HG03103 (cell line): ENCODE measurements around the gene TEKTIP1.
"Not testable (repeated sequence)": the region's sequence is repeated elsewhere in the genome, so short reads cannot be mapped to it uniquely, and the experiment has no call there.

Source experiments
- ATAC-seq: cut with Tn5 transposase; IDR thresholded peaks from one replicate; pipeline ENCODE4 v1.9.1; 2021; ENCODE audit warnings: low read depth; ENCODE audit not compliant: unreplicated experiment

Gene TEKTIP1

DNA sequence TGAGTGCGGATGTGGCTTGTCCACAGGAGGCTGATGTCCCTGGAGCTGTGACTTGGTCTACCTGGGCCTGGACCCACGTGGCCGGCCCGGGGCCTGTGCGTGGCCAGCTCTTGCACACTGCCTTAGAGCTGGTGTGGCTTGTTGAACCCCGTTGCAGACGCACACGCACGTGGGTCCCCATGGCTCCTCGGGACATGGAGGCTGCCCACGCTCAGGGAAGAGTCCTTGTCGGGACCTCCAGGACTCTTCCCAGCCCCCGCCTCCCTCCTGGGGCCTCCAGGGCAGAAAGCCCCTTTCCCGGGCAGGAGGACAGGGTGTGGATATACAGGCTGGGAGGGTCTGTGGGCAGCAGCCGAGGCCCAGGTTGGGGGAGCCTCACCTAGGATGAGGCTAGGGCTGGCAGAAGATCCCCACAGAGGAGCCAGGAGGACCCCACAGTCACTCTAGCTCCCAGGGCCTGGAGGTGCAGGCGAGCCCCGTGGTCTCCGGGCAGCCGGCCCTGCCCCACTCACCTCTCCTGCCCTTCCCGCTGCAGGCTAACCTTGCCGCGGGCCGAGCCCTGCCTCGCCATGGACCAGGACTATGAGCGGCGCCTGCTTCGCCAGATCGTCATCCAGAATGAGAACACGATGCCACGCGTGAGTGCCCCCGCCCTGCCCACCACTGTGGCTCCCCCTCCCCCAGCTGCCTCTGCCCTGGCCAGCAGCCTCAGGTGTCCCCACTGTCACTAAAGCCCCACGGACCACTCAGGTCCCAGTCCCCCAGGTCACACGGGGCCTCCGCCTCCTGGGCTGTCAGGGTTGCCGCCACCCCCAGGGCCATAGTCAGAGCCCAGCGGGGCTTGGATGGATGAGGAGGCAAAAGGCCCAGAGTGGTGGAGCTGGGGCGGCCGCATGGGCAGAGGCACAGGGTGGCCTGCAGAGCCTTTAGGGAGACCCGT, 16.3 kb upstream of the TEKTIP1 start:
- no peak for ATAC-seq

DNA sequence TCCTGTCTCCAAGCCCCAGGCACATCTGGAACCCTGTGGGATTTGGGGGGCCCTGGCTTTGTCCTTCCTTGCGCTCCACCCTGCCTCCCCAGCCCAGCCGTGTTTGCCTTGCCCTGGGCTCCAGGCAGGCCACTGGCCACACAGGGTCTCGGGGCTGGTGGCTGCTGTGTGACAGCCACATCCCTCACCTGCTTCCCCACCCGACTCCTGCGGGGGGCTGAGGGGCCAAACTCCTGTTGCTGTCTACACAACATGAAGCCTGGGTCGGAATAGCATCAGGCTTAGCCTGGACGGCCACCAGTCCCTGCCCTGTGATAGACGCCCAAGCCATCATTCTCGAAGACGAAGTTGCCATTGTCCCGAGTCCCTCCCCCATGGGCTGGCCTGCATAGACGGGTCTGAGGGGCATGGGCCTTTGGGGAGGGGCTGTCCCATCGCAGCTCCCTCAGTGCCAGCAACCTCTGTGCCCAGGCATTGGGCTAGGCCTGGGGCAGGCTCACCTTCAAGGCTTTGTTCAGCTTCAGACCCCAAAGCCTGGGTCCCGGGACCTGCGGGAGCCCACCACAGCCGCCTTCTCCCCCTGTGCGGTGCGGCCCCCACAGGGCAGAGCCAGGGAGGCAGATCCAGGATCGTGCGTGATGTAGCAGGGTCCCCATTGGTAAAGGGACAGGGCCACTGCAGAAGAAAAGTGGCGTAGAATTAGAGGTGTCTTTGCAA, 15.5 kb upstream of the TEKTIP1 start:
- ATAC-seq = no peak

DNA sequence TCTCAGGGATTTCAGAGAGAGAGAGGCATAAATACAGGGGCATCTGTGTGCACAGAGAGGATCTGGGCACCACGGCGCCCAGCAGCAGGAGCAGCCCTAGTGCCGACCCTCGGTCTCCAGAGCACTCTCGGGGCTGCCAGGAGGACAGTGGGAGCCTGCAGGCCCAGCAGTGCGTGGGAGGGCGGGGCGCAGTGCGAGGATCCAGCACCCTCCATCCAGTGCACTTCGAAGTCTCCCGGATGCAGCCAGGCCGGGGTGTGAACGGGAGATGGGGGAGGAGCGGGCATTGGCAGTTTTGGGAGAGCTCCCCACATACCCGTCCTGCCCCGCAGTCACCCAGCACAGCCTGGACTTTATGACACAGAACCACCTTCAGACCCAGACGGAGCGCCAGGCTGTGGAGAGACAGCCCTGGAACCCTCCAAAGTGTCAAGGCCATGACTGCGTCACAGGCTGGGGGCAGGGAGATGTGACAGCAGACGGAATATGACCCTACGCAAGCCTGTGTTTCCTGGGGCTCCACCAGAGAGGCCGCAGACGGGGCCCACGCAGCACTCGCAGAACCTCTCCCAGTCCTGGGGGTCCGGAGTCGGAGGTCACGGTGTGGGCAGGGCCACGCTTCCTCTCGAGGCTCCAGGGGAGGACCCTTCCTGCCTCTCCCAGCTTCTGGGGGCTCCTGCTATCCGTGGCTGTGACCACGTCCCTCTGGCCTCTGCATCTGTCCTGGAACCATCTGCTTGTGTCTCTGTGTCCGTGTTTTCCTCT, 14.7 kb upstream of the TEKTIP1 start:
- ATAC-seq = no peak

DNA sequence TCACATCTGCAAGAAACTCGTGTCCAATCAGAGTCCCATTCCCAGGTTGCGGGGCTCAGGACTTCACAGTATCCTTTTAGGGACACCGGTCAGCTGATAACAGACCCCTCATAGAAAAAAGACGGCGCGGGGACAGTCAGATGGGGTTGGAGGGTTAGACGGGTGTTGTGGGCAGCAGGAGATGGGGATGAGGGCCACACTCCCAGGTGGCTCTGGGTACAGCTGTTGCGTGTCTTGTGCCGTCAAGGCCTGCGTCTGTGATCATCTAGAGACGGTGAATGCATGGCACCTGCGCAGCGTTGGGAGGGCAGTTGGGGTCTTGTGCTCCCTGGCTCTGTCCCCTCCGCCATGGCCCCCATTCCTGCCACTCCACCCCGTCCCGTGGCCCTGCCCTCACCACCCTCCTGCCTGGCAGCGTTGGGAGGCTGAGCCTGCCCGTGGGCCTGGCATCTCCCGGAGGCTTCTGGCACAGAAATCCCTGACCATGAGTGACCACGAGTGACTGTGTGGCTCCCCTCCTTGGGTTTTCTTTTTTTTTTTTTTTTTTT, 14.0 kb upstream of the TEKTIP1 start:
- no peak for ATAC-seq

DNA sequence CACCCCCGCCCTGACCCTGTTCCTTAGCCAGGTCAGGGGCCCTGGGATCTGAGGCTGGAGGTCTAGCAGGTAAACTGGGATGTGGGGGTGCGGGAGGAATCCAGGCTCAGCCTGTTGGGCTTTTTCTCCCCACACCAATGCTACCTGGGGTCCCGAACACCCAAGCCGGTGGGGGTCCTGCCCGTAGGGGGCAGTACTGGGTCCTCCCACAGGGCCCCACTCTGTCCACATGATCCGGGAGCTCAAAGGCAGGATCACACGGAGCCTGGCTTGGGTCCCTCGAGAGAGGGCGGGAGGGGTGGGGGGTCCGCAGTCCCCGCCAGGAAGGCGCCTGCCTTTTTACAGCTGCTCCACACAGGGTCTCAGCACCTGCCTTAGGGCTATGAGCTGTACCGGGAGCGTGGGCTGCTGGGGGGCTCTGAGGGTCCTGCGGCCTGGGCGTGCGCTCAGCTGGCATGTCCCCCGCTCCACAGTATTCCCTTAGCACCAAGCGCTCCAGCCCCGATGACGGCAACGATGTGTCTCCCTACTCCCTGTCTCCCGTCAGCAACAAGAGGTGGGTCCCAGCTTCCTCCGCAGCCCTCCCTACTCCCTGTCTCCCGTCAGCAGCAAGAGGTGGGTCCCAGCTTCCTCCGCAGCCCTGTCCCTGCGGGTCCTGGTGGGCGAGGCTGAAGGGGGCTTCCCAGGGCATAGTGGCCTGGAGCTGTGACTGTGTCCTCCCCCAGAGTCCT, 12.3 kb upstream of the TEKTIP1 start:
- no peak for ATAC-seq

DNA sequence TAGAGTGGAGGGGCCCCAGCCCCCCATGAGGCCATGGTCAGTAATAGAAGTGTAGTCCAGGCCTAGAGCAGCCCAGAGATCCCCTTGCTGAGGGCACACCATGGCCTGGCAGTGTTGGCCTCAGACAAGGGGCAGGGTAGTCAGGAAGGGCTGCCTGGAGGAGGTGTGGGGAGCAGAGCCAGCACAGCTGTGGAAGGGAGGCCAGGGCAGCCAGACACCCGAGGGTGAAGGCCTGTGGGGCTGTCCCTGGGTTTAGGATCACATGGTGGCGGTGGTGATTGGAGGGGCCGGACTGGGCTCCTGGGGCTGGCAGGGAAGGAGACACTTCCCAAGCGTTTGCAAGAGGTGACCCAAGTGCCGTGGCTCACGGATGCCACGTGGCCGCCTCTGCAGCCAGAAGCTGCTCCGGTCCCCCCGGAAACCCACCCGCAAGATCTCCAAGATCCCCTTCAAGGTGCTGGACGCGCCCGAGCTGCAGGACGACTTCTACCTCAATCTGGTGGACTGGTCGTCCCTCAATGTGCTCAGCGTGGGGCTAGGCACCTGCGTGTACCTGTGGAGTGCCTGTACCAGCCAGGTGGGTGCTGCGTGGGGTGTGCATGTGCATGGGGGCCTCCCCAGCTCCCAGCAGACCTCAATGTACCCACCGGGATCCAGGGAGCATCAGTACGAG, 11.6 kb upstream of the TEKTIP1 start:
- ATAC-seq = no peak

DNA sequence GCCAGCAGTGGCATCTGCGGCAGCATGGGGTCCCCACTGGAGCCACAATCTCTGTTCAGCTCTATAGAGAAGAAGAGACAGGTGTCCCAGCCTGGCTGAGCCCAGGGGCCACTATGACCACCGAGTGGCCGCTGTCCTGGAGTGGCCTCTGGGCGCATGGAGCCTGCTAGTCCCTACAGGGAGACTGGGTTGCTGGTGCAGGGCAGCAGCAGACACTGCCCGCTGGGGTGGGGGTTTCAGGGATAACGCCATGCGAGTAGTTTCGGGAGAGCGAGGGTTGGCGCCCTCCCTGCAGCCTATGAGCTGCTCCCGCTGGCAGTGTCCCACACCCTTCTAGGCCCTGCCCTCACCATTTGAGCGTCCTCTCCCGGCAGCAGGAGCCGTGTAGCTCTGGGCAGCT, 10.9 kb upstream of the TEKTIP1 start:
- no peak for ATAC-seq

DNA sequence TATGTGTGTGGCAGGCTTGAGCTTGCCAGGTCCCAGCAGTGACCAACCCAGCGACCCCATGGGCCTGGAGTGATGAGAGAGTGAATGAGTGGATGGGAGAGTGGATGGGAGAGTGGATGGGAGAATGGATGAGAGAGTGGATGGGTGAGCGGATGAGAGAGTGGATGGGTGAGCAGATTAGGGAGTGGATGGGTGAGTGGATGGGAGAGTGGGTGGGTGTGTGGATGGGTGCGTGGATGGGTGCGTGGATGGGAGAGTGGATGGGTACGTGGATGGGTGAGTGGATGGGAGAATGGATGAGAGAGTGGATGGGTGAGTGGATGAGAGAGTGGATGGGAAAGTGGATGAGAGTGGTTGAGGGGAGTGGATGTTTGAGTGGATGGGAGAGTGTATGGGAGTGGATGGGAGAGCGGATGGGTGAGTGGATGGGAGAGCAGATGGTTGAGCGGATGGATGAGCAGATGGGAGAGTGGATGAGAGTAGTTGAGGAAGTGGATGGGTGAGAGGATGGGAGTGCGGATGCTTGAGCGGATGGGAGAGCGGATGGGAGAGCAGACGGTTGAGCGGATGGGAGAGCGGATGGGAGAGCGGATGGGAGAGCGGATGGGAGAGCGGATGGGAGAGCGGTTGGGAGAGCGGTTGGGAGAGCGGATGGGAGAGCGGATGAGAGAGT, 10.3 kb upstream of the TEKTIP1 start:
- ATAC-seq = no peak

DNA sequence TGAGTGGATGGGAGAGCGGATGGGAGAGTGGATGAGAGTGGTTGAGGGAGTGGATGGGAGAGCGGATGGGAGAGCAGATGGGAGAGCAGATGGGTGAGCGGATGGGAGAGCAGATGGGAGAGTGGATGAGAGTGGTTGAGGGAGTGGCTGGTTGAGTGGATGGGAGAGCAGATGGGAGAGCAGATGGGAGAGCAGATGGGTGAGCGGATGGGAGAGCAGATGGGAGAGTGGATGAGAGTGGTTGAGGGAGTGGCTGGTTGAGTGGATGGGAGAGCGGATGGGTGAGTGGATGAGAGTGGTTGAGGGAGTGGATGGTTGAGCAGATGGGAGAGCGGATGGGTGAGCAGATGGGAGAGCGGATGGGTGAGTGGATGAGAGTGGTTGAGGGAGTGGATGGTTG, 9.7 kb upstream of the TEKTIP1 start:
- not testable (repeated sequence) for ATAC-seq

DNA sequence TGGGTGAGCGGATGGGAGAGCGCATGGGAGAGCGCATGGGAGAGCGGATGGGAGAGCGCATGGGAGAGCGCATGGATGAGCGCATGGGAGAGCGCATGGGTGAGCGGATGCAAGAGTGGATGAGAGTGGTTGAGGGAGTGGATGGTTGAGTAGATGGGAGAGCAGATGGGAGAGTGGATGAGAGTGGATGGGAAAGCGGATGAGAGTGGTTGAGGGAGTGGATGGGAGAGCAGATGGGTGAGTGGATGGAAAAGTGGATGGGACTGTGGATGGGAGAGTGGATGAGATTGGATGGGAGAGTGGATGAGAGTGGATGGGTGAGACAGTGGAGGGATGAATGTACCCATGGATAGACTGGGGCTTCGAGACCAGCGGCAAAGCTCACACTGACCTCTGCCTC, 8.6 kb upstream of the TEKTIP1 start:
- ATAC-seq = no peak

DNA sequence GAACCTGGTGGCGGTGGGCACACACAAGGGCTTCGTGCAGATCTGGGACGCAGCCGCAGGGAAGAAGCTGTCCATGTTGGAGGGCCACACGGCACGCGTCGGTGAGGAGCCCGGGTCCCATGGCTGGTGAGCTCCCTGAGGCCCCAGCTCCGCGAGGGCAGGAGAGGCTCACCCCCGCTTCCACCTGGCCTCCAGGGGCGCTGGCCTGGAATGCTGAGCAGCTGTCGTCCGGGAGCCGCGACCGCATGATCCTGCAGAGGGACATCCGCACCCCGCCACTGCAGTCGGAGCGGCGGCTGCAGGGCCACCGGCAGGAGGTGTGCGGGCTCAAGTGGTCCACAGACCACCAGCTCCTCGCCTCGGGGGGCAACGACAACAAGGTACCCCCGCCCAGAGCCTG, 7.3 kb upstream of the TEKTIP1 start:
- ATAC-seq = no peak

DNA sequence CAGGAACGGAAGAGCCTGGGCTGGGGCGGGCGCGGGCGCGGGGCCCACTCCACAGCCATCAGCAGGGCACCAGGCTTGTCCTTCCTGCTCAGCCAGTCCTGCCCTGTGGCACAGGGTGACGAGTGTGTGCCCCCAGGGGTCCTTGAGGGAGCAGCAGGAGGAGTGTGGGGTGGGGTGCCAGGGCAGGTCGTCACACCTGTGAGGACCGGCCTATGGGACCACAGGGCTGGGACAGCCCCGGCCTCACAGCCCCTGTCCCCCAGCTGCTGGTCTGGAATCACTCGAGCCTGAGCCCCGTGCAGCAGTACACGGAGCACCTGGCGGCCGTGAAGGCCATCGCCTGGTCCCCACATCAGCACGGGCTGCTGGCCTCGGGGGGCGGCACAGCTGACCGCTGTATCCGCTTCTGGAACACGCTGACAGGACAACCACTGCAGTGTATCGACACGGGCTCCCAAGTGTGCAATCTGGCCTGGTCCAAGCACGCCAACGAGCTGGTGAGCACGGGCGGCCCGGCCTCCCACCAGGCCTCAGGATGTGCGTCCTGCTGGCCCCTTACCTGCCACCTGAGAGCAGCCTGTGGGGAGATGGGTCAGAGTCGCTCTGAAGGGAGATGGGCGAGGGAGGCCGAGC, 6.7 kb upstream of the TEKTIP1 start:
- ATAC-seq = no peak

DNA sequence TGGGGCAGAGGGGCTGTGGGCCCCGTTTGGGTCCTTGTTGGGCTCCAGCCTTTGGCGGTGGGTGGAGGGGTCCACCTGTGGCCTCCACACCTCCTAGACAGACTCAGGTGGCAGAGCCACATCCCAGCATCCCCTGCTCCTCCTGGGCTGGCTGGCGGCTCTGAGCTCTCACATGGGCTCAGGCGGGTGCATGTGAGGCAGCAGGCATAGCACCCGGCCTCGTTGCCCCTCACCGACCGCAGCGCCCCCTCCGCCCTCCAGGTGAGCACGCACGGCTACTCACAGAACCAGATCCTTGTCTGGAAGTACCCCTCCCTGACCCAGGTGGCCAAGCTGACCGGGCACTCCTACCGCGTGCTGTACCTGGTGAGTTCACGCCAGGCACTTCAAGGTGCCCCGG, 5.9 kb upstream of the TEKTIP1 start:
- ATAC-seq = no peak

DNA sequence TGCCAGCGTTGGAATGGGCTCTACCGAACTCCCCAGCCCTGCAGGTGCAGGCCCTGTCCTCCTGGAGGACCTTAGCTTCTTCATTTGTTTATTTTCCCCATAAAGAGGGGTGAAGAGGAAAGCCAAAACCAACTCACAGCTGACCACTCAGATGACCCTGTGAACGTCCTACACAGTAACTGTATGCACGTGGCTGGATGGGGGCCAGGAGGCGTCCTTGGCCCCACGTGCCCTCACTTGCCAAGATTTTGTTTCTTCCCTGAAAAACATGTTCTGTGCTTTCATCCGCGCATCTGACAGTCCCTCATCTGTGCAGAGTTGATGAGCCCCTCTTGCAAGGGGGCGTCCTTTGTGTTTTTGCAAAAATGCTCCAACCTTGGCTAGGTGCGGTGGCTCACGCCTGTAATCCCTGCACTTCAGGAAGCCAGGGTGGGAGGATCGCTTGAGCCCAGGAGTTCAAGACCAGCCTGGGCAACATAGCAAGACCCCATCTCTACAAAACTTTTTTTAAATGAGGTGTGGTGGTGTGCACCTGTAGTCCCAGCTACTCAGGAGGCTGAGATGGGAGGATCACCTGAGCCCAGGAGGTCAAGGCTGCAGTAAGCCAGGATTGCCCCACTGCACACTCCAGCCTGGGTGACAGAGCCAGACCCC, 5.3 kb upstream of the TEKTIP1 start:
- no peak for ATAC-seq

DNA sequence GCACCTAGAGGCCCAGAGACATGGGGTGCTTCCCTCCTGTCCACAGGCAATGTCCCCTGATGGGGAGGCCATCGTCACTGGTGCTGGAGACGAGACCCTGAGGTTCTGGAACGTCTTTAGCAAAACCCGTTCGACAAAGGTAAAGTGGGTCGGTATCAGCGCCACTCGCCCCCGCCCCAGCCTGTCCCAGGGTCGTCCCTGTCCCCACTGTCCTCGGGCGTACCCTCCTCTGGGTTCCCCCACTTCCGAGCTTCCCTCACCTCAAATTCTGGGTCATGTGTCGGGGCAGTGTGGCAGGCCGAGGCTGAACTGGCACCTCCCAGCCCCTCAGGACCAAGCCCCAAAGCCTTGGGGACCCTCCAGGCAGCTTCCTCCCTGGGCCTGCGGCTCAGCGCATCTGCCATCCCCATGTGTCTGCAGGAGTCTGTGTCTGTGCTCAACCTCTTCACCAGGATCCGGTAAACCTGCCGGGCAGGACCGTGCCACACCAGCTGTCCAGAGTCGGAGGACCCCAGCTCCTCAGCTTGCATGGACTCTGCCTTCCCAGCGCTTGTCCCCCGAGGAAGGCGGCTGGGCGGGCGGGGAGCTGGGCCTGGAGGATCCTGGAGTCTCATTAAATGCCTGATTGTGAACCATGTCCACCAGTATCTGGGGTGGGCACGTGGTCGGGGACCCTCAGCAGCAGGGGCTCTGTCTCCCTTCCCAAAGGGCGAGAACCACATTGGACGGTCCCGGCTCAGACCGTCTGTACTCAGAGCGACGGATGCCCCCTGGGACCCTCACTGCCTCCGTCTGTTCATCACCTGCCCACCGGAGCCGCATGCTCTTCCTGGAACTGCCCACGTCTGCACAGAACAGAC, 4.4 kb upstream of the TEKTIP1 start:
- no peak for ATAC-seq

DNA sequence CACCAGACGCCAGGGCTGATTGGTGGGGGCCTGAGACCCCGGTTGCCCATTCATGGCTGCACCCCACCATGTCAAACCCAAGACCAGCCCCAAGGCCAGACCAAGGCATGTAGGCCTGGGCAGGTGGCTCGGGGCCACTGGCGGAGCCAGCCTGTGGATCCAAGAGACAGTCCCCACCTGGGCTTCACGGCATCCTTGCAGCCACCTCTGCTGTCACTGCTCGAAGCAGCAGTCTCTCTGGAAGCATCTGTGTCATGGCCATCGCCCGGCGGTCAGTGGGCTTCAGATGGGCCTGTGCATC, 3.8 kb upstream of the TEKTIP1 start:
- ATAC-seq = no peak

DNA sequence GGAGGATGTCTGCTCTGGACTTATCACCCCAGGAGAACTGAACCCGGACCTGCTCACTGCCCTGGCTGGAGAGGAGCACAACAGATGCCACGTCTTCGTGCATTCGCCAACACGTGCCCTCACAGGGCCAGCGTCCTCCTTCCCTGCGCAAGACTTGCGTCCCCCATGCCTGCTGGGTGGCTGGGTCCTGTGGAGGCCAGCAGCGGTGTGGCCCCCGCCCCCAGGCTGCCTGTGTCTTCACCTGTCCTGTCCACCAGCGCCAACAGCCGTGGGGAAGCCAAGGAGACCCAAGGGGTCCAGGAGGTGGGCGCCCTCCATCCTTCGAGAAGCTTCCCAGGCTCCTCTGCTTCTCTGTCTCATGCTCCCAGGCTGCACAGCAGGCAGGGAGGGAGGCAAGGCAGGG, 3.4 kb upstream of the TEKTIP1 start:
- no peak for ATAC-seq
